22Rv1 (cell line): Measurements from ENCODE around the gene SLC2A13.

ENCODE experiments used
- ZFX ChIP-seq: fragments of 450-650 bp; IDR thresholded peaks from 2 replicates; pipeline ENCODE4 v1.6.1; 2017; ENCODE audit warnings: antibody characterized with exemption, borderline replicate concordance
- TF ChIP-seq, protein P1 (sequence below): fragments of 450-650 bp; IDR thresholded peaks from 2 replicates; pipeline ENCODE4 v1.5.1; 2017; ENCODE audit warnings: mild to moderate bottlenecking

DNA sequence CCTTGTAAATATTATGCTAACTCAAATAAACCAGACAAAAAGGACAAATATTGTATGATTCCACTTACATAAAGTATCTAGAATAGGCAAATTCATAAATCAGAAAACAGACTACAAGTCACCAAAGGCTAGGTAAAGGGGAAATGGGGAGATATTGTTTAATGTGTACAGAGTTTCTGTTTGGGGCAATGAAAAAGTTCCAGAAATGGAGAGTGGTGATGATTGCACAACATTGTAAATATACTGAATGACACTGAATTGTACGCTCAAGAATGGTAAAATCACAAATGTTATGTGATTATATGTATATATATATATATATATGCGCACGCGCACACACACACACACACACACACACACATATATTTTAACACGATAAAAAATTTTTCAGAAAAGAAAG lies 182.5 kb downstream of the SLC2A13 start:
- TF ChIP-seq, protein P1, sequence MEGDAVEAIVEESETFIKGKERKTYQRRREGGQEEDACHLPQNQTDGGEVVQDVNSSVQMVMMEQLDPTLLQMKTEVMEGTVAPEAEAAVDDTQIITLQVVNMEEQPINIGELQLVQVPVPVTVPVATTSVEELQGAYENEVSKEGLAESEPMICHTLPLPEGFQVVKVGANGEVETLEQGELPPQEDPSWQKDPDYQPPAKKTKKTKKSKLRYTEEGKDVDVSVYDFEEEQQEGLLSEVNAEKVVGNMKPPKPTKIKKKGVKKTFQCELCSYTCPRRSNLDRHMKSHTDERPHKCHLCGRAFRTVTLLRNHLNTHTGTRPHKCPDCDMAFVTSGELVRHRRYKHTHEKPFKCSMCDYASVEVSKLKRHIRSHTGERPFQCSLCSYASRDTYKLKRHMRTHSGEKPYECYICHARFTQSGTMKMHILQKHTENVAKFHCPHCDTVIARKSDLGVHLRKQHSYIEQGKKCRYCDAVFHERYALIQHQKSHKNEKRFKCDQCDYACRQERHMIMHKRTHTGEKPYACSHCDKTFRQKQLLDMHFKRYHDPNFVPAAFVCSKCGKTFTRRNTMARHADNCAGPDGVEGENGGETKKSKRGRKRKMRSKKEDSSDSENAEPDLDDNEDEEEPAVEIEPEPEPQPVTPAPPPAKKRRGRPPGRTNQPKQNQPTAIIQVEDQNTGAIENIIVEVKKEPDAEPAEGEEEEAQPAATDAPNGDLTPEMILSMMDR: no peak
- TF ChIP-seq ZFX: no peak
